K562 (cell line): ENCODE results near the gene GIGYF1. TPM values are rescaled to one million over a fixed set of nuclear protein-coding genes. Genes with fewer than 3 reads are reported as not detected.

Experiments
- CEBPG ChIP-seq, 3 experiments: fragments of 200-800 bp in 1 of 3; sonication (Bioruptor generic) in 1 of 3; sonication (generic) in 1 of 3; formaldehyde crosslinking in 1 of 3; IDR thresholded peaks in 2 of 3; conservative IDR thresholded peaks in 1 of 3; 2 replicates each; pipeline versions ENCODE4 v1.6.1 to v1.8.0; 2016 to 2022; ENCODE audit warnings: missing compliant biosample characterization in 2 of 3, missing genetic modification characterization in 2 of 3, mild to moderate bottlenecking in 1 of 3, missing genetic modification reagents in 1 of 3
- EZH2 ChIP-seq: IDR thresholded peaks from 2 replicates; pipeline ENCODE4 v1.6.1; 2012; ENCODE audit warnings: low read depth, mild to moderate bottlenecking, inconsistent platforms, low read length, borderline replicate concordance
- MIER1 ChIP-seq: fragments of 450-650 bp; IDR thresholded peaks from 2 replicates; pipeline ENCODE4 v1.6.1; 2016; ENCODE audit warnings: antibody characterized with exemption, mild to moderate bottlenecking, low read depth
- NCOA6 ChIP-seq: fragments of 450-650 bp; IDR thresholded peaks from 2 replicates; pipeline ENCODE4 v1.6.1; 2017; ENCODE audit warnings: mild to moderate bottlenecking
- NR1H2 ChIP-seq: sonication (generic); formaldehyde crosslinking; IDR thresholded peaks from 2 replicates; pipeline ENCODE4 v1.4.0; 2020; ENCODE audit warnings: mild to moderate bottlenecking, missing genetic modification reagents
- POLR2A ChIP-seq: fragments of 450-650 bp; conservative IDR thresholded peaks from 2 replicates; pipeline ENCODE4 v1.6.1; 2016
- RAD51 ChIP-seq: fragments of 450-650 bp; IDR thresholded peaks from 2 replicates; pipeline ENCODE4 v1.7.1; 2016; ENCODE audit warnings: low read depth, mild to moderate bottlenecking, borderline replicate concordance
- SLC30A9 ChIP-seq: fragments of 250-450 bp; sonication (Bioruptor Pico); IDR thresholded peaks from 2 replicates; pipeline ENCODE4 v1.8.0; 2022; ENCODE audit warnings: mild to moderate bottlenecking, moderate library complexity
- SREBF1 ChIP-seq: fragments of 150-350 bp; IDR thresholded peaks from 2 replicates; pipeline ENCODE4 v1.6.1; 2014; ENCODE audit warnings: antibody characterized with exemption, low read depth, low read length, borderline replicate concordance
- U2AF1 ChIP-seq: fragments of 200-400 bp; formaldehyde crosslinking; optimal IDR thresholded peaks from 2 replicates; pipeline ENCODE3; 2017; ENCODE audit warnings: mild to moderate bottlenecking, low read depth, low read length, moderate library complexity
- ZC3H4 ChIP-seq: sonication (generic); formaldehyde crosslinking; IDR thresholded peaks from 2 replicates; pipeline ENCODE4 v1.9.0; 2021; ENCODE audit warnings: missing genetic modification reagents, borderline replicate concordance
- ZNF140 ChIP-seq: fragments of 250-450 bp; sonication (Bioruptor Pico); IDR thresholded peaks from 2 replicates; pipeline ENCODE4 v1.8.0; 2021; ENCODE audit warnings: moderate library complexity, mild to moderate bottlenecking, inconsistent platforms
- ZNF23 ChIP-seq: fragments of 250-450 bp; sonication (Bioruptor Pico); IDR thresholded peaks from 2 replicates; pipeline ENCODE4 v1.4.0; 2020; ENCODE audit warnings: mild to moderate bottlenecking
- ZNF586 ChIP-seq: fragments of 450-650 bp; formaldehyde crosslinking; conservative IDR thresholded peaks from 2 replicates; pipeline ENCODE4 v1.4.0; 2020; ENCODE audit warnings: mild to moderate bottlenecking, moderate library complexity
- ZNF589 ChIP-seq: fragments of 200-800 bp; sonication (Bioruptor generic); IDR thresholded peaks from 2 replicates; pipeline ENCODE4 v1.6.1; 2016; ENCODE audit warnings: low read depth, missing genetic modification characterization, missing compliant biosample characterization
- ZNF644 ChIP-seq: fragments of 200-800 bp; sonication (Bioruptor generic); IDR thresholded peaks from 2 replicates; pipeline ENCODE4 v1.6.1; 2016; ENCODE audit warnings: low read depth, missing genetic modification characterization, missing compliant biosample characterization
- polyA plus RNA-seq, 8 experiments: library from polyadenylated mRNA; depleted of rRNA in 4 of 8; stranded (reverse) in 5 of 8; unstranded in 3 of 8; fragments of >200 nt; fragmentation: Nextera tagmentation in 2 of 8; fragmentation: Illumina TruSeq in 1 of 8; extraction: Ambion mirVana in 2 of 8; extraction: Trizol in 1 of 8; gene quantifications; 2 replicates each; pipeline versions ENCODE4 v1.2.1 to v1.2.3, GENCODE V29; 2011 to 2014; ENCODE audit warnings: inconsistent platforms in 1 of 8, missing spikeins in 1 of 8
- total RNA-seq, 7 experiments: library from RNA; depleted of rRNA in 6 of 7; stranded (reverse); fragments of >200 nt in 6 of 7; fragmentation: Illumina TruSeq in 2 of 7; extraction: Trizol in 2 of 7; gene quantifications; 2 replicates each; pipeline versions ENCODE4 v1.2.1 to v1.2.3, GENCODE V29; 2011 to 2021; ENCODE audit warnings: low replicate concordance in 1 of 7
- TF ChIP-seq, protein P1 (sequence below): fragments of 450-650 bp; IDR thresholded peaks from 2 replicates; pipeline ENCODE4 v1.6.1; 2017; ENCODE audit warnings: mild to moderate bottlenecking, moderate library complexity
- TF ChIP-seq, protein P2 (sequence below), 2 experiments: fragments of 250-450 bp in 1 of 2; fragments of 450-650 bp in 1 of 2; sonication (Bioruptor Pico) in 1 of 2; IDR thresholded peaks; 2 replicates each; pipeline versions ENCODE4 v1.6.1 to v1.8.0; 2016 to 2021; ENCODE audit warnings: mild to moderate bottlenecking in 2 of 2, moderate library complexity in 2 of 2, missing compliant biosample characterization in 1 of 2, missing genetic modification characterization in 1 of 2
- TF ChIP-seq, protein P3 (sequence below): fragments of 250-450 bp; sonication (Bioruptor Pico); IDR thresholded peaks from 2 replicates; pipeline ENCODE4 v1.8.0; 2022; ENCODE audit warnings: moderate library complexity, mild to moderate bottlenecking, inconsistent platforms
- TF ChIP-seq, protein P4 (sequence below): sonication (generic); formaldehyde crosslinking; IDR thresholded peaks from 2 replicates; pipeline ENCODE4 v1.8.1; 2023; ENCODE audit warnings: missing genetic modification reagents, mild to moderate bottlenecking, borderline replicate concordance

GIGYF1 gene
- total and polyA plus RNA-seq, 9 of the 15 experiments (the other 6 are each of a cell fraction or from before 2014, with no cell fraction given): 0.56 to 76.2 (median 16.8) TPM

DNA sequence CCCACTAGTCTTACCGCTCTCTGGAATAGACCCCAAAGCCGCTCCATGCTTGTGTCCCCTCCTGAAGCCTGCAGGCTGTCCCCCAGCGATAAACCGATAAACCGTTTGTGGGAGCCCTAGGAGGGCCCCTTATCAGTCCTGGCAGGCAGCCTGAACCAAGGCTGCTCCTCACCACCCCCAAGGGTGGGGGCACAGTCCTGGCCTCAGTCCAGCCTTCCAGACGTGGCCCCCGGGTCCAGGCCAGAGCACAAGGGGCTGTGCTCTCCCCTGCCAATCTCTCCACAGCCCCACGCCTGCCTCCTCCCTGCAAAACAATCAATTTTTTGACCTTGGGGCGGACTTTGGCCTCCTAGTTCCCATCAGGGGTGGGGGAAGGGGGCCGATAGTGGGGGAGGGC lies 52.6 kb downstream of the GIGYF1 start, which contains the start of gene TFR2 (continued):
- TF ChIP-seq, protein P1, sequence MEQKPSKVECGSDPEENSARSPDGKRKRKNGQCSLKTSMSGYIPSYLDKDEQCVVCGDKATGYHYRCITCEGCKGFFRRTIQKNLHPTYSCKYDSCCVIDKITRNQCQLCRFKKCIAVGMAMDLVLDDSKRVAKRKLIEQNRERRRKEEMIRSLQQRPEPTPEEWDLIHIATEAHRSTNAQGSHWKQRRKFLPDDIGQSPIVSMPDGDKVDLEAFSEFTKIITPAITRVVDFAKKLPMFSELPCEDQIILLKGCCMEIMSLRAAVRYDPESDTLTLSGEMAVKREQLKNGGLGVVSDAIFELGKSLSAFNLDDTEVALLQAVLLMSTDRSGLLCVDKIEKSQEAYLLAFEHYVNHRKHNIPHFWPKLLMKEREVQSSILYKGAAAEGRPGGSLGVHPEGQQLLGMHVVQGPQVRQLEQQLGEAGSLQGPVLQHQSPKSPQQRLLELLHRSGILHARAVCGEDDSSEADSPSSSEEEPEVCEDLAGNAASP: no peak
- no peak for TF ChIP-seq ZNF23
- TF ChIP-seq NCOA6: no peak
- TF ChIP-seq, protein P2, sequence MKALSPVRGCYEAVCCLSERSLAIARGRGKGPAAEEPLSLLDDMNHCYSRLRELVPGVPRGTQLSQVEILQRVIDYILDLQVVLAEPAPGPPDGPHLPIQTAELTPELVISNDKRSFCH (CRISPR knock-in tag; IDR thresholded peaks at IDR 0.05): no peak
- TF ChIP-seq, protein P2 (tag; IDR thresholded peaks at IDR 0.05): peak; percentile 27; the same call in 1 of the 2 replicates
- no peak for TF ChIP-seq SLC30A9 (CRISPR knock-in tag)
- TF ChIP-seq EZH2: no peak
- no peak for TF ChIP-seq CEBPG (CRISPR knock-in tag; IDR thresholded peaks at IDR 0.05)
- no peak for TF ChIP-seq CEBPG (tag; conservative IDR thresholded peaks at IDR 0.05 in 1 of 2, IDR thresholded peaks at IDR 0.05 in 1 of 2)
- TF ChIP-seq ZNF589 (CRISPR knock-in tag): no peak; the same call in 1 of the 2 replicates
- TF ChIP-seq, protein P3, sequence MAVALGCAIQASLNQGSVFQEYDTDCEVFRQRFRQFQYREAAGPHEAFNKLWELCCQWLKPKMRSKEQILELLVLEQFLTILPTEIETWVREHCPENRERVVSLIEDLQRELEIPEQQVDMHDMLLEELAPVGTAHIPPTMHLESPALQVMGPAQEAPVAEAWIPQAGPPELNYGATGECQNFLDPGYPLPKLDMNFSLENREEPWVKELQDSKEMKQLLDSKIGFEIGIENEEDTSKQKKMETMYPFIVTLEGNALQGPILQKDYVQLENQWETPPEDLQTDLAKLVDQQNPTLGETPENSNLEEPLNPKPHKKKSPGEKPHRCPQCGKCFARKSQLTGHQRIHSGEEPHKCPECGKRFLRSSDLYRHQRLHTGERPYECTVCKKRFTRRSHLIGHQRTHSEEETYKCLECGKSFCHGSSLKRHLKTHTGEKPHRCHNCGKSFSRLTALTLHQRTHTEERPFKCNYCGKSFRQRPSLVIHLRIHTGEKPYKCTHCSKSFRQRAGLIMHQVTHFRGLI: peak; percentile 53; the same call in 1 of the 2 replicates
- no peak for TF ChIP-seq POLR2A
- TF ChIP-seq ZC3H4: no peak
- no peak for TF ChIP-seq RAD51
- no peak for TF ChIP-seq MIER1
- TF ChIP-seq ZNF586 (CRISPR knock-in tag): no peak
- TF ChIP-seq ZNF140: no peak
- TF ChIP-seq U2AF1: no peak
- peak; percentile 76; the same call in 1 of the 2 replicates for TF ChIP-seq ZNF644 (tag)
- no peak for TF ChIP-seq NR1H2 (CRISPR knock-in tag)
- TF ChIP-seq, protein P4, sequence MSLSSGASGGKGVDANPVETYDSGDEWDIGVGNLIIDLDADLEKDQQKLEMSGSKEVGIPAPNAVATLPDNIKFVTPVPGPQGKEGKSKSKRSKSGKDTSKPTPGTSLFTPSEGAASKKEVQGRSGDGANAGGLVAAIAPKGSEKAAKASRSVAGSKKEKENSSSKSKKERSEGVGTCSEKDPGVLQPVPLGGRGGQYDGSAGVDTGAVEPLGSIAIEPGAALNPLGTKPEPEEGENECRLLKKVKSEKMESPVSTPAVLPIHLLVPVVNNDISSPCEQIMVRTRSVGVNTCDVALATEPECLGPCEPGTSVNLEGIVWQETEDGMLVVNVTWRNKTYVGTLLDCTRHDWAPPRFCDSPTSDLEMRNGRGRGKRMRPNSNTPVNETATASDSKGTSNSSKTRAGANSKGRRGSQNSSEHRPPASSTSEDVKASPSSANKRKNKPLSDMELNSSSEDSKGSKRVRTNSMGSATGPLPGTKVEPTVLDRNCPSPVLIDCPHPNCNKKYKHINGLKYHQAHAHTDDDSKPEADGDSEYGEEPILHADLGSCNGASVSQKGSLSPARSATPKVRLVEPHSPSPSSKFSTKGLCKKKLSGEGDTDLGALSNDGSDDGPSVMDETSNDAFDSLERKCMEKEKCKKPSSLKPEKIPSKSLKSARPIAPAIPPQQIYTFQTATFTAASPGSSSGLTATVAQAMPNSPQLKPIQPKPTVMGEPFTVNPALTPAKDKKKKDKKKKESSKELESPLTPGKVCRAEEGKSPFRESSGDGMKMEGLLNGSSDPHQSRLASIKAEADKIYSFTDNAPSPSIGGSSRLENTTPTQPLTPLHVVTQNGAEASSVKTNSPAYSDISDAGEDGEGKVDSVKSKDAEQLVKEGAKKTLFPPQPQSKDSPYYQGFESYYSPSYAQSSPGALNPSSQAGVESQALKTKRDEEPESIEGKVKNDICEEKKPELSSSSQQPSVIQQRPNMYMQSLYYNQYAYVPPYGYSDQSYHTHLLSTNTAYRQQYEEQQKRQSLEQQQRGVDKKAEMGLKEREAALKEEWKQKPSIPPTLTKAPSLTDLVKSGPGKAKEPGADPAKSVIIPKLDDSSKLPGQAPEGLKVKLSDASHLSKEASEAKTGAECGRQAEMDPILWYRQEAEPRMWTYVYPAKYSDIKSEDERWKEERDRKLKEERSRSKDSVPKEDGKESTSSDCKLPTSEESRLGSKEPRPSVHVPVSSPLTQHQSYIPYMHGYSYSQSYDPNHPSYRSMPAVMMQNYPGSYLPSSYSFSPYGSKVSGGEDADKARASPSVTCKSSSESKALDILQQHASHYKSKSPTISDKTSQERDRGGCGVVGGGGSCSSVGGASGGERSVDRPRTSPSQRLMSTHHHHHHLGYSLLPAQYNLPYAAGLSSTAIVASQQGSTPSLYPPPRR (CRISPR knock-in tag): no peak
- no peak for TF ChIP-seq SREBF1
